Measurements from ENCODE around the gene ARHGAP22.

Gene ARHGAP22

GRCh38 chr10:48556713-48557112, 48.2 kb downstream of the ARHGAP22 start:
- no peak for DNase-seq
- Histone ChIP-seq H2BK120ac (ENCODE audit: low read depth, low read length) (no peak overlapping the region), H2BK12ac (ENCODE audit: low read length in 2 of 2) (no peak overlapping the region), H3K4me2 (ENCODE audit: low read length, poor library complexity, severe bottlenecking) (no peak overlapping the region), H3K4me3 (ENCODE audit: insufficient read depth in 1 of 2, low read depth in 1 of 2, low read length in 2 of 2) (no peak overlapping the region), H4K8ac (ENCODE audit: low read length) (no peak overlapping the region), H4K91ac (ENCODE audit: low read length) (no peak overlapping the region), H2AFZ (ENCODE audit: low read depth, low read length) (no peak overlapping the region), H3K27ac (ENCODE audit: low read length, poor library complexity, severe bottlenecking) (no peak overlapping the region), H3K36me3 (ENCODE audit: control insufficient read depth in 1 of 2, insufficient read depth in 2 of 2, low read depth in 1 of 2, low read length in 2 of 2) (peaks cover 21 to 89% of the 10 kb centered on the region in 2 experiments), H3K4me1 (ENCODE audit: control insufficient read depth, insufficient read depth, low read depth, low read length) (peaks cover 2% of the 10 kb centered on the region), H3K18ac (ENCODE audit: low read depth in 1 of 2, low read length in 2 of 2) (no peak overlapping the region), H3K27me3 (ENCODE audit: control insufficient read depth in 1 of 2, insufficient read depth in 1 of 2, low read length in 2 of 2) (no peaks in the 10 kb centered on the region), H2BK5ac (ENCODE audit: low read depth, low read length, poor library complexity, severe bottlenecking) (no peak overlapping the region), H3K9ac (ENCODE audit: low read length) (no peak overlapping the region), H2BK15ac (ENCODE audit: low read depth, poor library complexity, severe bottlenecking) (no peak overlapping the region), H3K79me1 (replicated peaks; ENCODE audit: low read length, poor library complexity, severe bottlenecking) (peaks cover 10% of the 10 kb centered on the region), H3K23ac (ENCODE audit: low read length in 2 of 2) (no peak overlapping the region), H3K4ac (ENCODE audit: low read depth in 1 of 2, low read length in 2 of 2) (no peak overlapping the region), H3K14ac (ENCODE audit: low read length in 2 of 2) (no peak overlapping the region), H3K9me3 (ENCODE audit: control insufficient read depth, low read length) (no peaks in the 10 kb centered on the region), H2AK5ac (ENCODE audit: low read length, severe bottlenecking) (no peak overlapping the region)
- WGBS: 96% methylated on average over 6 of the region's 6 CpGs

- Histone ChIP-seq H2BK15ac (ENCODE audit: low read depth, poor library complexity, severe bottlenecking) (no peak overlapping the region), H2AK5ac (ENCODE audit: low read length, severe bottlenecking) (no peak overlapping the region), H3K4me3 (ENCODE audit: insufficient read depth in 1 of 2, low read depth in 1 of 2, low read length in 2 of 2) (no peak overlapping the region), H3K18ac (ENCODE audit: low read depth in 1 of 2, low read length in 2 of 2) (no peak overlapping the region), H2BK12ac (ENCODE audit: low read length in 2 of 2) (no peak overlapping the region), H3K4ac (ENCODE audit: low read depth in 1 of 2, low read length in 2 of 2) (no peak overlapping the region), H3K27me3 (ENCODE audit: control insufficient read depth in 1 of 2, insufficient read depth in 1 of 2, low read length in 2 of 2) (no peaks in the 10 kb centered on the region), H3K9me3 (ENCODE audit: control insufficient read depth, low read length) (no peaks in the 10 kb centered on the region), H2BK120ac (ENCODE audit: low read depth, low read length) (no peak overlapping the region), H3K27ac (ENCODE audit: low read length, poor library complexity, severe bottlenecking) (no peak overlapping the region), H4K91ac (ENCODE audit: low read length) (no peak overlapping the region), H3K79me1 (replicated peaks; ENCODE audit: low read length, poor library complexity, severe bottlenecking) (peaks cover 12% of the 10 kb centered on the region), H3K23ac (ENCODE audit: low read length in 2 of 2) (no peak overlapping the region), H2BK5ac (ENCODE audit: low read depth, low read length, poor library complexity, severe bottlenecking) (no peak overlapping the region), H3K14ac (ENCODE audit: low read length in 2 of 2) (no peak overlapping the region), H3K9ac (ENCODE audit: low read length) (peak overlapping the region; percentile 54), H2AFZ (ENCODE audit: low read depth, low read length) (no peak overlapping the region), H4K8ac (ENCODE audit: low read length) (no peak overlapping the region), H3K4me2 (ENCODE audit: low read length, poor library complexity, severe bottlenecking) (no peak overlapping the region), H3K36me3 (ENCODE audit: control insufficient read depth in 1 of 2, insufficient read depth in 2 of 2, low read depth in 1 of 2, low read length in 2 of 2) (peaks cover 21 to 89% of the 10 kb centered on the region in 2 experiments), H3K4me1 (ENCODE audit: control insufficient read depth, insufficient read depth, low read depth, low read length) (peaks cover 2% of the 10 kb centered on the region)
- 98% methylated on average over 5 of the region's 5 CpGs for WGBS
- no peak for DNase-seq
Measured at GRCh38 chr10:48556065-48556464, 48.8 kb downstream of the ARHGAP22 start.

- no peak overlapping the region for H3K4ac ChIP-seq (ENCODE audit: low read depth in 1 of 2, low read length in 2 of 2)
- no peak overlapping the region for H2BK5ac ChIP-seq (ENCODE audit: low read depth, low read length, poor library complexity, severe bottlenecking)
- H3K18ac ChIP-seq (ENCODE audit: low read depth in 1 of 2, low read length in 2 of 2): no peak overlapping the region
- WGBS: 95% methylated on average over 9 of the region's 9 CpGs
- DNase-seq: no peak
- peaks cover 12% of the 10 kb centered on the region for H3K79me1 ChIP-seq (replicated peaks; ENCODE audit: low read length, poor library complexity, severe bottlenecking)
- H3K27ac ChIP-seq (ENCODE audit: low read length, poor library complexity, severe bottlenecking): no peak overlapping the region
- no peak overlapping the region for H2BK12ac ChIP-seq (ENCODE audit: low read length in 2 of 2)
- H3K36me3 ChIP-seq (ENCODE audit: control insufficient read depth in 1 of 2, insufficient read depth in 2 of 2, low read depth in 1 of 2, low read length in 2 of 2): peaks cover 21 to 89% of the 10 kb centered on the region in 2 experiments
- H3K9ac ChIP-seq (ENCODE audit: low read length): peak overlapping the region; percentile 54
- H3K9me3 ChIP-seq (ENCODE audit: control insufficient read depth, low read length): no peaks in the 10 kb centered on the region
- H3K23ac ChIP-seq (ENCODE audit: low read length in 2 of 2): no peak overlapping the region
- H3K4me2 ChIP-seq (ENCODE audit: low read length, poor library complexity, severe bottlenecking): no peak overlapping the region
- H2BK15ac ChIP-seq (ENCODE audit: low read depth, poor library complexity, severe bottlenecking): no peak overlapping the region
- H3K4me3 ChIP-seq (ENCODE audit: insufficient read depth in 1 of 2, low read depth in 1 of 2, low read length in 2 of 2): no peak overlapping the region
- no peaks in the 10 kb centered on the region for H3K27me3 ChIP-seq (ENCODE audit: control insufficient read depth in 1 of 2, insufficient read depth in 1 of 2, low read length in 2 of 2)
- H4K91ac ChIP-seq (ENCODE audit: low read length): no peak overlapping the region
- H3K4me1 ChIP-seq (ENCODE audit: control insufficient read depth, insufficient read depth, low read depth, low read length): peaks cover 2% of the 10 kb centered on the region
- H4K8ac ChIP-seq (ENCODE audit: low read length): no peak overlapping the region
- no peak overlapping the region for H2BK120ac ChIP-seq (ENCODE audit: low read depth, low read length)
- no peak overlapping the region for H2AK5ac ChIP-seq (ENCODE audit: low read length, severe bottlenecking)
- H3K14ac ChIP-seq (ENCODE audit: low read length in 2 of 2): peak overlapping the region in 1 of 2 experiments; percentile 42
- no peak overlapping the region for H2AFZ ChIP-seq (ENCODE audit: low read depth, low read length)
Measured at GRCh38 chr10:48555310-48556042, 49.4 kb downstream of the ARHGAP22 start.

- no peak overlapping the region for H2AFZ ChIP-seq (ENCODE audit: low read depth, low read length)
- no peak overlapping the region for H2AK5ac ChIP-seq (ENCODE audit: low read length, severe bottlenecking)
- no peak overlapping the region for H3K4me2 ChIP-seq (ENCODE audit: low read length, poor library complexity, severe bottlenecking)
- H3K27me3 ChIP-seq (ENCODE audit: control insufficient read depth in 1 of 2, insufficient read depth in 1 of 2, low read length in 2 of 2): no peaks in the 10 kb centered on the region
- no peak for DNase-seq
- WGBS: 33% methylated on average over 1 of the region's 3 CpGs
- H3K4me3 ChIP-seq (ENCODE audit: insufficient read depth in 1 of 2, low read depth in 1 of 2, low read length in 2 of 2): no peak overlapping the region
- peaks cover 2% of the 10 kb centered on the region for H3K4me1 ChIP-seq (ENCODE audit: control insufficient read depth, insufficient read depth, low read depth, low read length)
- H3K27ac ChIP-seq (ENCODE audit: low read length, poor library complexity, severe bottlenecking): no peak overlapping the region
- no peak overlapping the region for H4K91ac ChIP-seq (ENCODE audit: low read length)
- no peak overlapping the region for H2BK12ac ChIP-seq (ENCODE audit: low read length in 2 of 2)
- peaks cover 14% of the 10 kb centered on the region for H3K79me1 ChIP-seq (replicated peaks; ENCODE audit: low read length, poor library complexity, severe bottlenecking)
- no peak overlapping the region for H3K4ac ChIP-seq (ENCODE audit: low read depth in 1 of 2, low read length in 2 of 2)
- no peak overlapping the region for H2BK5ac ChIP-seq (ENCODE audit: low read depth, low read length, poor library complexity, severe bottlenecking)
- H2BK15ac ChIP-seq (ENCODE audit: low read depth, poor library complexity, severe bottlenecking): no peak overlapping the region
- no peak overlapping the region for H3K18ac ChIP-seq (ENCODE audit: low read depth in 1 of 2, low read length in 2 of 2)
- peak overlapping the region; percentile 54 for H3K9ac ChIP-seq (ENCODE audit: low read length)
- peaks cover 25 to 91% of the 10 kb centered on the region in 2 experiments for H3K36me3 ChIP-seq (ENCODE audit: control insufficient read depth in 1 of 2, insufficient read depth in 2 of 2, low read depth in 1 of 2, low read length in 2 of 2)
- H4K8ac ChIP-seq (ENCODE audit: low read length): no peak overlapping the region
- no peak overlapping the region for H2BK120ac ChIP-seq (ENCODE audit: low read depth, low read length)
- H3K9me3 ChIP-seq (ENCODE audit: control insufficient read depth, low read length): no peaks in the 10 kb centered on the region
- H3K14ac ChIP-seq (ENCODE audit: low read length in 2 of 2): no peak overlapping the region
- H3K23ac ChIP-seq (ENCODE audit: low read length in 2 of 2): no peak overlapping the region
Measured at GRCh38 chr10:48554656-48555055, 50.2 kb downstream of the ARHGAP22 start.

Data from mesenchymal stem cell (in vitro differentiated cells and primary cell).